Embryonic facial prominence (tissue), 1 donor: ENCODE data around the gene RASGRP2.

Source experiments
- DNase-seq: peaks from one replicate; pipeline ENCODE4 v3.0.0-alpha.2; 2016; ENCODE audit errors: extremely low spot score

Gene RASGRP2

DNA sequence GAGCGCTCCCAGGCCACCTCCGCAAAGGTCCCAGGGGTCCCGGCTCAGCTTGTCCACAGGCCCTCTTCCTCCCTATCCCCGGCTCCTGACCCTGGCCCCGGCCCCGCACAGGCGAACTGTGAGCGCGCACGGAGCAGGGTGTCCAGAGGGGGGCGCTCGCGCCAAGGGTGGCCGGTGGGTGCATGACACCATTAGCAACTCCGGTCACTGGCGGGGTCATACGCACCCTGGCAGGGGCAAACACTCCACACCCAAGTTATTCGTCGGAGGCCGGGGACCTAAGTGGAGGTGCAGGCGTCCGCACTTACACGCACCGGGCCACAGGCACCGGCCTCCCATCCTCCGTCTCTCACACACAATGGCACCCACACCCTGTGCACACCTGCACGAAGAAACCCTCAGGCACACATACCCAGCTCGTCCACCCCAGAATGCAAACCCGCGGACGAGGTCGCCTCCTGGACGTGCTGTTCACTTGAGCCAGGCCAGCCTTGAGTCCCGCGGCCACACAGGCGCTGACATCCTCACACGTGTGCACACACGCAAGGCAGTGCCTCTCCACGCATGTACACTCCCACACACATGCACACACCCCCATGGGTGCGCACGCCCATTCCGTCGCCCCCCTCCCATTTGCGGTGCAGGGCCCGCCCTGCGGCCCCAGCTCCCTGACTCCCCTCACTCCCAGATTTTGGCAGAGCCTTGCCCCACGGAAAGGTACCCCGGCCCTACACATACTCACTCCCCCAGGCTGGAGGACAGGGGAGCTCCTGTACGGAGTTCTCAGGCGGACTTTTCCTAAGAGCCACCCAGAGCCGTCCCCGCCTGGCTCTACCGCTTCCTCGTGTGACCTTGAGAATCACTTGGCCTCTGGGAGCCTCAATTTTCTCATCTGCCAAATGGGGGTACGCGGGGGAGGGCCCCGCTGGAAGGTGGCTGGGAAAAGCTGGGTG lies at the start of gene RASGRP2:
RASGRP2 (minus strand) TSS at position 552 of the 953 bp plus-strand sequence. CDS start 1,276 bp downstream, outside the sequence.
- DNase-seq, result no peak

DNA sequence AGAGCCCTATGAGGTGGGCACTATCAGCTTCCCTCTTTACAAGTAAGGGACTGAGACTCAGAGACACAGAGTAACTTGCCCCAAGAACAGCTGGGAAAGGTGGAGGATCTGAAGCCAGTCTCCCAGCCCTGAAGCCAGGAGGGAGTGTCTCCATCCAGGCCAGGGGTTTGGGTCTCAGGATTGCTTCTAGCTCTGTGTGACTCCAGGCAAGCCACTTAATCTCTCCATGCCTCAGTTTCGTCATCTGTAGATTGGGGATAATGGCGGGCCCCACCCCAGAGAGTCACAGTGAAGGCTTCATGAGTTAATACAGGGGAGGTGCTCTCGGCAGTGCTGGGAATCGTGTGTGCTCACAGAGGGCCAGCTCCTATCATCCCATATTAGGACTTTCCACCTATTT lies 48.5 kb upstream of the RASGRP2 start:
- no peak for DNase-seq

DNA sequence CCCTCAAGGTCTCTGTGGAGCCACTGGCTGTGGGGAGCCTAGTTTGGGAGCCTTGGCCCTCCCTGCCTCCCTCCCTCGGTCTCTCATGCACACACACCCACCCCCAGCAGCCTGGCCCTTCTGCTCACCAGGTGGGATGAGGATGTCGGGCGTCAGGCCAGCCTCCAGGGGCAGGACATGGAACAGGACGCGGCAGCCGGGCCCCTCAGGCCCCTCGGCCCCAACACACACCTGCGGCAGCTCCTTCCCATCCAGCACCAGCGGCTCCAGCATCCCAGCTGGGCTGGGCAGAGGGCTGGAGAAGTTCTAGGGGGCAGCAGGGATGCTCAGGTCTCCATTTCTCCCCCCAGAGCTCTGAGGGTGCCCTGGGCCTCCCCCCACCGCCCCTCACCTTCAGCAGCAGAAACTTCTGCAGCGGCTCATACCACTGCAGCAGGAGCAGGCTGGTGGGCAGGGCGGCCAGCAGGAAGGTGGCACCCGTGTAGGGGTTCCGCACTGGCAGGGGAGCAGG lies 47.9 kb upstream of the RASGRP2 start:
- DNase-seq, result no peak

DNA sequence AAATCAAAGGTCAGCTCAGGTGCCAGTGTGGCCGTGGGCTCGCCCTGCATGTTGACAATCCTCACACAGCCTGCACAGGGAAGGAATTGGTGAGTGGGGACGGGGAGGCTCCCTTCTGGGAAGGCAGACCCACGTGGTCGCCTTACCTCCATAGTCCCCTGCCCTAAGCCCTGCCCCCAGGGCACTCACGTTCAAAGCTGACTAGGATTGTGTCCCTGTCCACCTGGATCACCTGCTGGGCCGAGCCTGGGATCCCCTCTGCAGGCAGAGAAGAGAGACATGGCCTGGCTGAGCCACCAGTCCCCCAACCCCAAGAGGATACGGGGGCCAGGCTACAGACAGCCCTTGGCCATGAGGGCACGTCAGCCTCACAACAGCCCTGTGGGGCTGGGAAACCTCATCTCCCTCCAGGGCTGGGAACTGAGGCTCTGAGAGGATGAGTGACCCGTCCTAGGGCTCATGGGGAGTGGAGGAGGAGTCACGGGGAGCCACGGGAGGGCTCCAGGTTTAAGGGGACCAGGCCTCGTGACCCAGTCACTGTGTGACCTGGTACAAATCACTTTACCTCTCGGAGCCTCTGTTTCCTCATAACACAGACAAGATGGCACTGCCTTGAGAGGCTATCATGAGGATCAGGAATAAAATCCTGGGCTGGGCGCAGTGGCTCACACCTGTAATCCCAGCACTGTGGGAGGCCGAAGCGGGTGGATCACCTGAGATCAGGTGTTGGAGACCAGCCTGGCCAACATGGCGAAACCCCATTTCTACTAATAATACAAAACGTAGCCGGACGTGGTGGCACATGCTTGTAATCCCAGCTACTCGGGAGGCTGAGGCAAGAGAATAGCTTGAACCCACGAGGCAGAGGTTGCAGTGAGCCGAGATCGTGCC lies 46.5 kb upstream of the RASGRP2 start:
- DNase-seq, result no peak

DNA sequence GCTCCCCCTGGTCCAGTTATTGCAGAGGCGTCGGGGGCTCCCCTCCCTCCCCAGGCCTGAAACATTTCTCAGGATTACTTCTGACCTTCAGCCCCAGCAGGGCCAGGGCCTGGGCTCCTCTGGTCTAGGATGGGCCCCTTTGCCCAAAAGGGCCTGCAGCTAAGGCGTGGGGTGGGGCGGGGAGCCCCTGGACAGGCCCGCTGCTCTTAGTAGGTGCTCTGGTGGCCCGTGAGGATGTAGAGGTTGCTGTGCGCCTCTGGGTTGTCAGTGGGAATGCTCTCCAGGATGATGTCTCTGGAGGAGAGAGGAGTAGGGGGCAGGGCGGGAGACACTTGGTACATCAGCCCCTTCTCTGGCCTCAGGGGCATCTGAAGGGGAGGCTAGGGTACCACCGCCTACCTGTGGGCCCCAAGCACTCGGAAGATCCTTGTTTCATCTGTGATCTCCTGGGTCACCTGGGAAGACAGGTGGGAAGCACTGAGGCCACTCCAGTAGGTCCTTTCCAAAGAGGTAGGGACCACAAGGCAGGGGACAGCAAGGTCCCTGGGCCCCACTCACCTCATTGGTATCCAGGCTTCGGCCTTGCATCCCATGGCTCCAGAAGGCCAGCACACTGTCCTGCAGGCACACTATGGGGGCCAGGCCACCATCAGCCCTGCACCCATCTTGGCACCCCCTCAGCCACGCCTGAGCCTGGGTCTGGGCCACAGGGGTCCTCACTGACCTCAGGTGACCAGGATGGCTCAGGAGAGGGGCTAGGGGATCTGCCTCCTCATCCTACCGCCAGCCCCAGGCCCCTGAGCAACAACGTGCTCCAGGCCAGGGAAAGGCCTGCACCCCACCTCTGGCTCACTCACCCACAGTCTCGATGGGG lies 45.6 kb upstream of the RASGRP2 start:
- DNase-seq, result no peak

DNA sequence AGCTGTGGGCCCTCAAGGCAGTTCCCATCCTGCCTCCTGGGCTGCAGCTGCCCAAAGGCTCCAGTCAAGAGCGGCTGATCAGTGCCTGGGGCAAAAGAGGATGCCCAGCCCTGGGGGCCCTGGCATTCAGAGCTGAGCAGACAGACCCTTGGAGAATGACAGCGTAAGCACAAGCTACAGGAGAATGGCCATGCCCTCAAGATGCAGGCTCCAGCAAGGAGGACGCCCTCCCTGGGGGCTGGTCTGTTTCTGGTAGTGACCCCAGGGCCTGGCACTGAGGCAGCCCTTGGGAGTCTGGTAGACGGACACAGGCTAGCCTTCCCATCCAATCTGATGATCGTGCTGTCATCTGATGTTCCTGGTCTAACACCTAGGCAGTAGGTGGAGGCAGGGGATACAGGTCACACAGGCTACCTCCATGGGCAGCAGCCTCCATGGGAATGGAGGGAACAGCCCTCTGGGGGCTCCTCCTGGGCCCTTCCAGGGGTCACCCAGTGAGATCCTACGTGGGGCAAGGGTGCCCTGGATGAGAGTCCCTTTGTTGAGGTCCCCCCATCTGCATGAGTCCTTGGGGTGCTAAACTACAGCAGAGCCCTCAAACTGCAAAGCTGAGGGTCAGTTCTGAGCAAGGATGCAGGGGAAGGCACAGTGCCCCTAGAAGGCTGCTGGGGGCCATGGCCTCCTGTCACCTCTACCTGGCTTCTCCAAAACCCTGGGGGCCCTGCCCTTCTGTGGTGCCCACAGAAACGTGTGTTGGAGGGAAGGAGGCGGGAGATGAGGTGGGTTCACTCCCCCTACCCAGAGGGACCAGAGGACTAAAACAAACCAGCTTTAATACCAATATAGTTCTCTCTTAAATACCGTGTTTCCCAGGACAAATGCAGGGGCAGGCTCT lies 44.6 kb upstream of the RASGRP2 start:
- DNase-seq, result no peak

DNA sequence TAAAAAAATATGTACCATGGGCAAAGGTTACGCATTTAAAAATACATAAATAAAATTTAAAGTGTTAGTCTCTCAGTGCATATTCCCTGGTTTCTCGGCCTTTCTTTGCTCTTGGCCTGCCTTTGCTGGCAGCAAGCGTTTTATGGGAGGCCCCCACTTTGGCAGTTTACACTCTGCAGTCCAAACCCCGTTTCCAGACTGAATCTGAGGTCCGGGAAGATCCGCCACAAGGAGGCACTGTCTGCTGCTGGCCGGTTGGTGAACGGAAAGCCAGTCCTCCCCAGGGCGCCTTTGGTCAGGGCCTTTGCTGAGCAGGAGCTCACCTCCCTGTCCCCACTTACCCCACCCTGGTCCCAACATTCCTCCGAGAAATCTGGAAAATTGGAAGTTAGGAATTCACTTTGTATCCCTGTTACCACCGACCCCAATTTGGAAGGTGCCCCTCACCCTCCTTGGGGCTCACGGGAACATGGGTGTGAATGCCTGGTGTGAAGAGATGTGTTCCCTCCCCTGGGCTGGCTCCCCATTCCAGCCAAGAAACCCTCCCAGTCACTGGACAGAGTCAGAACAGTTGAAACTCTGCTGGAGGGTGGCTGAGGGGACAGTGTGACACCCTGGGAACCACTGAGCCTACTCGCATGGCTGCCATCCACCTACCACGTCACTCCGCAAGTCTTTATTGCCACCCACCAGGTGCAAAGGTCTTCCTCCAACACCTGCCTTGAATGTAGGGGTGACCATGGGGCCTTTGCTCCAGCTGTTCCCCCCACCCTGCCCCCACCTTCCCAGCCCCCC lies 43.8 kb upstream of the RASGRP2 start:
- DNase-seq, result no peak

DNA sequence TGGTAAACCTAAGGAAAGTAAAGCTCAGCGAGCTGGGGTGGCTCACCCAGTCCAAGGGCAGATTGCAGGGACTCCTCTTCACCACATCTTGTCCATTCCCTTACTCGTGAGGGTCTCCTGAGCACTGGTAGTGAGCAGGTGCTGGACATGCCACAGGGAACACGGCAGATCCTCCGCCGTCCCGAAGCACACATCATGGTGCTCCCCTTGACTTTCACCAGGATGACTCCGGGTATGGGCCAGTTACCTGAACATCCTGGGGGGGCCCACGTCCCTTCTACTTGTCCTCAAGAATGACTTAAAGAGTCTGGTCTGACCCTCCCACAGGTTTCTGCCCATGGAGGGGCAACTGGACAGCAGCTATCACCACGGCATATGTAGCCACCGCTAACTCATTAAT lies 42.4 kb upstream of the RASGRP2 start:
- no peak for DNase-seq

DNA sequence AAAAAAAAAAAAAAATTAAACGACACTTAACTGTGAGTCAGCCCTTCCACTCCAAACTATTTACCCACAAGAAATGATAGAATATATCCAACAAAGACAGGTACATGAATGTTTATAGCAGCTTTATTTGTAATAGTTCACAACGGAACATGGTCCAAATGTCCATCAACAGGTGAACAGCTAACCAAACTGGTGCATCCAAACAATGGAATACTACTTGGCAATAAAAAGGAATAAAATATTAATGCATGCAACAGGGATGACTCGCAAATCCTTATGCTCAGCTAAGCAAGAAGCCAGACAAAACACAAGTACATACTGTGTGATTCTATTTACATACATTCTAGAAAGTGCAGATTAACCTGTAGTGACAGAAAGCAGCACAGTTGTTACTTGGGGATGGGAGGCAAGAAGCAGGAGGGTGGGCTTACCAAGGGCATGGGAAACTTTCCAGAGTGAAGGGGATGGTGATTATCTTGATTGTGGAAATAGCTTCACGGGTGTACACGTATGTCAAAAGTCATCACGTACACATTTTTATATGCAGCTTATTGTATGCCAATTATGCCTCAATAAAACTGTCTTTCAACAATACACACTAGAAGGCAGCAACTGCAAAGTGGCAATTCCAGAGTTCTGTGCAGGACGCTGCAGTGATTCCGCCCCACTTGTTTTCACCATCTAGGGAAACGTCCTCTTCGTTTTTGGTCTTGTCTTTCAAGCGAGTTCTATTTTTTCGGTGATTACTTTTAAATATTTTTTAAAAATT lies 41.1 kb upstream of the RASGRP2 start:
- no peak for DNase-seq

DNA sequence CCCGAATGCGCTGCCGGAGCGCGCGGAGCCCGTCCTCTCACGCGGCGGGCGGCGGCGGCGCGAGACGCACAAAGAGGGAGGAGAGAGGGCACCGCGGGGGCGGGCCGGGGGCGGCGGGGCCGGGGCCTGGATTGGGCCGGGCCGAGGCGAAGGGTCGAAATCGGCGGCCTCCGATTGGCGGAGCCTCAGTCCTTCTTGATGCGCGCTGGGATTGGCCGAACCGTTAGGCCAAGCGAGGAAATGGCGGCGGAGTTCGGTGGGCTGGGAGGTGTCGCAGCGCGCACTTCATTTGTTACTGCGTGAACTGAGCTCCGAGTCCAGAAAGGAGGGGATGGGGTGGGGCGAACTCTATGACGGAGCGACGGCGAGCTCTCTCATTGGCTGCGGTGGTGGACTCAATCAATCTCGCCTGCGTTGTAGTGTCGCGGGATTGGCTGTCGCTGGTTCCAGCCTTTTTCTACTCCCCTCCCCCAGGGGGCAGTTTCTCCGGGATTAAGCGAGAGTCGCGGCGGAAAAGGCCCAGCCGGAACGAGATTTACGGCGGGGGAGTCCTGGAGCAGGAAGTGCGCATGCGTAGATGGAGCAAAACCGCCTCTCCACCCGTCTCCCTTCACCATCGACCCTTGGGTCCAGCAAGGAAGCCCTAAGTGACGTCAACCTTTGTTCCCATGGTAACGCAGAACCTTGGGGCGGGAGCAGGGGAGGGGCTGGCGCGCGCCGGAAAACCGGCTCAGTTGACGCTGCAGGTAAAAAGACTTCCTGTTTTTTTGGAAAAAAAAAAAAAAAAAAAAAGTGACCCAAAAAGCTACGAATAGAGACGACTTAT lies 34.7 kb upstream of the RASGRP2 start, which contains the start of gene SF1:
SF1 (minus strand) TSS at position 70 of the 826 bp plus-strand sequence. CDS start 150 bp downstream, outside the sequence.
- DNase-seq, result peak; percentile 100

DNA sequence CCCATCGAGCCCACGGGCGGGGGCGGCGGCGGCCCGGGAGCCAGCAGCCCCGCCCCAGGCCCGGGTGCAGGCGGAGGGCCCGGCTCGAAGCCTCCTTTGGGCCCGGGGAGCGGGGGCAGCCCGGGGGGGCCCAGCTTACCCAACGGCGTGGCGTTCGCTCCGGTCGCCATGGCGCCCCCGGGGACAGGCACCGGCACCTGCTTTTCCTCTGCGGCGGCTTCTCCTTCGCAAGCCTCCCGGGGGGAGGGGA lies 34.2 kb upstream of the RASGRP2 start:
- no peak for DNase-seq

DNA sequence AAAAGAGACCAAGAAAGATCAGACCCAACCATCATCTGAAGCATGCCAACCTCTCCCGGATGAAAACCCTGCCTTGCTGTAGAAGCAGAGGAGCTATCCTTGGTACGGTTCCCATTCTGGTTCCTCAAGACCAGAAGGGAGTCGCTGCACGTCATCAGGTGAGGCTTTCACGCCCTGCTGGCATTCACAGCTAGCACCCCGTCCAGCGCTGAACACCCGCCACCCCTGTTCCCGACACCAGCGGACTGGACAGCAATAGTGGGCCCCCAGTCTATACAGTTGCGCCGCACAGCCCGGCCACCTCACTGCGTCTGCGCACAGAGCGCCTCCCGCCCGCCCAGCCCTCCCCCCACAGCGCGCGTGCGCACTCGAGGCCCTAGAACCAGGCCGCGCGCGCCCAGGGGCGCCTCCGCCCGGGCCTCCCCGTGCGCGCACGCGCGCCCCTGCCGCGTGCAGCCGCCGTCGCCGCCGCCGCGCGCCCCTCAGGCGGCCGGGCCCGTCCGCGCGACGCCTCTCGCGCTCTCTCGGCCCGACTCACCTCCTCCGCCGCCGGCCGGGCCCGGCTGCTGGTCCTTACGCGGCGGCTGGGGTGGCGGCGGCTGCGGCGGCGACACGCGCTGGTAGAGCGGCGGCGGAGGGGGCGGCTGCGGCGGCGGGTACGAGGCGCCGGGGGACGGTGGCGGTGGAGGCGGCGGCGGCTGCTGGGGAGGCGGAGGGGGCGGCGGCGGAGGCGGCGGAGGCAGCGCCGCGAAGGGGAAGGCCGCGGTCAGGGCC lies 33.7 kb upstream of the RASGRP2 start:
- peak; percentile 71 for DNase-seq

DNA sequence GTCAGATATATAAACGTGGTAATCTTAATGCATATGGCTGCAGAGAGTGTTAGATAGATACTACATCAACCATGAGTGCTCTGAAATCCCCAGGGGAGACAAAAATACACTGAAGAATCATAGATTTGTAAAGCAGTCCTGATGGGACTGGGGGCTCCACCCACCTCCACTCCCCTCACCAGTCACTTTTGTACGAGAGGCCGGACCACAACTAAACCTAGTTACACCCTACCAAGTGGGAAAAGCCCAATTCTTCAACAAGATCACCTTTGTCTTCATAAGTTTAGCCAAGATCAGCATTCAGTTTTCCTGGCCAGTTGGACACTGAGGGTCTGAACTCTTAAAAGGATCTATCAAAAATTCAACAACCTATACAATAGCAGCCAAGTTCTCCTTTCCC lies 32.9 kb upstream of the RASGRP2 start:
- DNase-seq, result no peak

DNA sequence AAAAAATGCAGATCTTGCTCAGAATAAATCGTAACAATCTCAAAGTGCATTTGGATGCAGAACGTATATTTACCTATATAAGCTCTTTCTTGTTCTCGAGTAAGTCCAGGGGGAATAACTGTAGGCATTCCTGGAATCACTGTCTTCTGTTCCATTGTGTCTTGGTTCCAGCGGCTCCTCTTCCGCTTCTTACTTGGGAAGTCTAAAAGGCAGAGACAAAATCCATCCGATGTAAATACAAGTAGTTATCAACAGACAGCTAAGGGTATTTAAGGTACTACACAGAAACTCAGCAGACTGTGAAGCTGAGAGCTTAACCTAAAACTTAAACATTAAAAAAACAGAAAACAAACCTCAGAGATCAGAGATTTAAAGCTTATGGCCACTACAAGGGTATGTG lies 32.5 kb upstream of the RASGRP2 start:
- DNase-seq, result no peak

DNA sequence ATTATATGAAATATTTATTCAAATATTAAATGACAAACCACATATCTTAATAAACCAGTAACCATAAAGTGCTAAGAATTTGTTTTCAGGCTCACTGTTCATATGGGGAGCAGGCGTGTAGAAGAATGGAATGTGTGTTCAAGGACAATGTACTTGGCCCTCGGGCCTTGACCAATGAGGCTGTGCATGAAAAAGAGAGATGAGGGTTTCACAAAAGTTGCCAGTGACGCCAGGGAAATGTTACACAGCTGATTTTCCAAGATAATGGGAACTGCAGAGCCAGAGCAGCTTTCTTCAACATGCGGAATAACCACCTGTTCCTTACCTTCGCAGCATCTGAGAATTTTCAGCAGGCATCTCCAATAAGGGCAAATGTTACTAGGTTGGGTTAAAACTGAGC lies 30.2 kb upstream of the RASGRP2 start:
- DNase-seq, result no peak

DNA sequence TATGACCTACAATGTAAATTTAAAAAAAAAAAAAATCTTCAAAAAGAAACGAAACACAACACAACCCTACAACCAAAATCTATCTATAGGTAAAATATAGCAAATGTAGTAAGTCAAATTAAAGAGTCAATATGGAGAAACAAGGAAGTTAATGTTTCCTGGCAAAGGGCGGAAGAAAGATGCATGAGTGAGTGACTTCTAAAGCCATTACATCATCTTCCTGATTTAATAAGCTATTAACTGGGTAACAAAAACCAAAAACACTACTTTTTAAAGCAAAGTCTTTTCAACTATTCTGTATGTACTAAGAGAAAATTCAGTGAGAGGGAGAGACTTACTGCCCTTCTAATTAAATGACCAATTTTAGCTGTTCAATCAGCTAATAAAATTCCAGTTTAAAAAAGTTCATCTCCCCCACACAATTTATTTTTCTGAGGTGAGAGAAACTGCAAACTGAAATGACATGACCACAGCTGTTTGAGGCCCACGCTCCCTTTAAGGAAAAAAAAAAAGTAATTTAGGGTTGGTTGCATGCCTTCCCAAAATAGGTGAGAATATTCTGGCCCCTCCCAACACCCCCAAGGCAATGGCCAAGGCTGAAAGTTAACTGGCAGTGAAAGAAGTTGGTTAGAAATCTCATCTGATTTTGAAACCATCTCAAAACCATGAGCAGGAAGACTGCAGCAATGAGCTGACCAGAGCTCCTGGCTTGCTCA lies 28.5 kb upstream of the RASGRP2 start:
- DNase-seq, result no peak

DNA sequence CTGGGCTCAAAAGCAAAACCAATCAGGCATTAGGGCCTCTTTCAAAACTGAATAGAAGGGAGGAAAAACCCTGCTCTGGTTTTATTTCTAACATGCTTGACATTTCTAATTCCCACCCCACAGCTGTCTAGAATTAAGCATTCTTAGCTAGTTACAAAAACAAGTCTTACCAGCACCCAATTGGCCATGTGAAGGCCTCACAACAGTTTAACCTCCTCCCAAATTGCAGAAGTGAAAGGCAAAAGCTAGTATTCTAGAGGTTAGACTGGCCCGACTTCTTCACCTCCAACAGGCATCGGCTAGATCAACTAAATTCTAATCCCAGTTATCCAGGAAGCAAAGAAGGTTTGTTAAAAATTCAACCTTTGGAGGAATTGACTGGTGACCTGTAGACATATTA lies 27.9 kb upstream of the RASGRP2 start:
- DNase-seq, result no peak
